ENCODE measurements around the gene PPM1L.

The PPM1L gene

GRCh38 chr3:160886421-160886820 is 130.4 kb downstream of the PPM1L start:
- no peak for DNase-seq (ENCODE audit: low read depth, low spot score)
- no peak for TF ChIP-seq CTCF (IDR thresholded peaks at IDR 0.05; ENCODE audit: low read depth, low read length)
- no peak overlapping the region for H3K4me3 ChIP-seq (ENCODE audit: low read depth, low read length)
- in situ Hi-C loops (cut with HindIII; ENCODE audit: low sequenced_read_pairs), result no loop called here

GRCh38 chr3:160893207-160893606 is 137.2 kb downstream of the PPM1L start:
- no peak for DNase-seq (ENCODE audit: low read depth, low spot score)
- in situ Hi-C loops (cut with HindIII; ENCODE audit: low sequenced_read_pairs), result no loop called here
- TF ChIP-seq CTCF (IDR thresholded peaks at IDR 0.05; ENCODE audit: low read depth, low read length), result no peak
- no peak overlapping the region for H3K4me3 ChIP-seq (ENCODE audit: low read depth, low read length)

- in situ Hi-C loops (cut with HindIII; ENCODE audit: low sequenced_read_pairs), result no loop called here
- DNase-seq (ENCODE audit: low read depth, low spot score), result no peak
- no peak for TF ChIP-seq CTCF (IDR thresholded peaks at IDR 0.05; ENCODE audit: low read depth, low read length)
- H3K4me3 ChIP-seq (ENCODE audit: low read depth, low read length), result no peak overlapping the region
Observed at GRCh38 chr3:160904691-160905090, 148.7 kb downstream of the PPM1L start.

GRCh38 chr3:160906646-160907045 is 150.6 kb downstream of the PPM1L start:
- no peak for TF ChIP-seq CTCF (IDR thresholded peaks at IDR 0.05; ENCODE audit: low read depth, low read length)
- in situ Hi-C loops (cut with HindIII; ENCODE audit: low sequenced_read_pairs), result no loop called here
- H3K4me3 ChIP-seq (ENCODE audit: low read depth, low read length), result no peak overlapping the region
- no peak for DNase-seq (ENCODE audit: low read depth, low spot score)

GRCh38 chr3:160909917-160910316 is 153.9 kb downstream of the PPM1L start:
- no peak for TF ChIP-seq CTCF (IDR thresholded peaks at IDR 0.05; ENCODE audit: low read depth, low read length)
- no peak overlapping the region for H3K4me3 ChIP-seq (ENCODE audit: low read depth, low read length)
- in situ Hi-C loops (cut with HindIII; ENCODE audit: low sequenced_read_pairs), result no loop called here
- DNase-seq (ENCODE audit: low read depth, low spot score), result no peak

GRCh38 chr3:160911411-160911810 is 155.4 kb downstream of the PPM1L start:
- no peak overlapping the region for H3K4me3 ChIP-seq (ENCODE audit: low read depth, low read length)
- no peak for TF ChIP-seq CTCF (IDR thresholded peaks at IDR 0.05; ENCODE audit: low read depth, low read length)
- in situ Hi-C loops (cut with HindIII; ENCODE audit: low sequenced_read_pairs), result no loop called here
- DNase-seq (ENCODE audit: low read depth, low spot score), result no peak

GRCh38 chr3:160916472-160916871 is 160.4 kb downstream of the PPM1L start:
- no peak for DNase-seq (ENCODE audit: low read depth, low spot score)
- in situ Hi-C loops (cut with HindIII; ENCODE audit: low sequenced_read_pairs), result no loop called here
- no peak for TF ChIP-seq CTCF (IDR thresholded peaks at IDR 0.05; ENCODE audit: low read depth, low read length)
- no peak overlapping the region for H3K4me3 ChIP-seq (ENCODE audit: low read depth, low read length)
